Aorta (tissue), 5 donors: ENCODE results near the gene HOXB6. TPM values are rescaled to one million over a fixed set of nuclear protein-coding genes. Genes with fewer than 3 reads are reported as not detected.

Experiments
- ATAC-seq: fragments of 200-7000 bp; cut with Tn5 transposase; one replicate; pipeline ENCODE4 v1.9.1; 2022; ENCODE audit warnings: moderate library complexity; ENCODE audit not compliant: low FRiP score
- DNase-seq, 2 donors: peaks; one replicate each; pipeline ENCODE4 v3.0.0-alpha.2; 2020
- H3K27ac ChIP-seq, 2 donors: one replicate each; pipeline ENCODE4 v1.5.1; 2013; ENCODE audit warnings: low read length in 2 of 2, mild to moderate bottlenecking in 2 of 2, moderate library complexity in 2 of 2, control low read depth in 1 of 2, inconsistent platforms in 1 of 2, low read depth in 1 of 2
- H3K27me3 ChIP-seq, 2 donors: one replicate each; pipeline ENCODE4 v1.6.1; 2013; ENCODE audit warnings: control low read depth in 1 of 2, low read length in 1 of 2, mild to moderate bottlenecking in 1 of 2, moderate library complexity in 1 of 2; ENCODE audit not compliant: insufficient read depth in 2 of 2, control insufficient read depth in 1 of 2
- H3K36me3 ChIP-seq, 2 donors: one replicate each; pipeline ENCODE4 v1.6.1; 2013; ENCODE audit warnings: control low read depth in 1 of 2, low read length in 1 of 2, mild to moderate bottlenecking in 1 of 2; ENCODE audit not compliant: insufficient read depth in 2 of 2, control insufficient read depth in 1 of 2
- H3K4me1 ChIP-seq, 2 donors: one replicate each; pipeline ENCODE4 v1.6.1; 2013; ENCODE audit warnings: low read length in 2 of 2, control low read depth in 1 of 2, mild to moderate bottlenecking in 1 of 2, moderate library complexity in 1 of 2; ENCODE audit not compliant: insufficient read depth in 2 of 2, control insufficient read depth in 1 of 2
- H3K4me3 ChIP-seq, 2 donors: one replicate each; pipeline ENCODE4 v1.5.1; 2013; ENCODE audit warnings: low read length in 2 of 2, control low read depth in 1 of 2, mild to moderate bottlenecking in 1 of 2
- H3K9me3 ChIP-seq: one replicate; pipeline ENCODE4 v1.6.1; 2013; ENCODE audit warnings: mild to moderate bottlenecking, low read length; ENCODE audit not compliant: control insufficient read depth
- WGBS, 2 donors: extraction: QIAGEN DNeasy Blood & Tissue Kit; methylation state at CpG; one replicate each; pipeline ENCODE4 v1.1.7; 2013; 5-methylcytosine and 5-hydroxymethylcytosine counted together
- intact Hi-C, 2 donors: fragments of 100-400 bp; cut with DNase I; formaldehyde crosslinking; loops; one replicate each; pipeline versions ENCODE4 v1.14.2 to v1.15.0; 2022
- polyA plus RNA-seq, 2 donors: library from polyadenylated mRNA; stranded (reverse); fragments of 200-250 nt; gene quantifications; one replicate each; pipeline ENCODE4 v1.2.3, GENCODE V29; 2013
- total RNA-seq, 2 donors: library from RNA; stranded (reverse); fragmentation: NEBNext Ultra II Directional; extraction: Animal tissue kit (Norgen Biotek cat#: 25700); gene quantifications; one replicate each; pipeline ENCODE4 v1.2.1, GENCODE V29; 2021
- donor health status: healthy with polysubstance abuse.
- donor health status: Bipolar disorder and iron deficiency.
- donor health status: DM: no; HTN: no; CAD: no.
- donor health status: DM: no; HTN: no; CAD: no.
- donor health status: DM: yes; HTN: yes; CAD: no.

Gene HOXB6
- total and polyA plus RNA-seq, 4 donors, result 3.9 to 16.8 (median 5.0) TPM

DNA sequence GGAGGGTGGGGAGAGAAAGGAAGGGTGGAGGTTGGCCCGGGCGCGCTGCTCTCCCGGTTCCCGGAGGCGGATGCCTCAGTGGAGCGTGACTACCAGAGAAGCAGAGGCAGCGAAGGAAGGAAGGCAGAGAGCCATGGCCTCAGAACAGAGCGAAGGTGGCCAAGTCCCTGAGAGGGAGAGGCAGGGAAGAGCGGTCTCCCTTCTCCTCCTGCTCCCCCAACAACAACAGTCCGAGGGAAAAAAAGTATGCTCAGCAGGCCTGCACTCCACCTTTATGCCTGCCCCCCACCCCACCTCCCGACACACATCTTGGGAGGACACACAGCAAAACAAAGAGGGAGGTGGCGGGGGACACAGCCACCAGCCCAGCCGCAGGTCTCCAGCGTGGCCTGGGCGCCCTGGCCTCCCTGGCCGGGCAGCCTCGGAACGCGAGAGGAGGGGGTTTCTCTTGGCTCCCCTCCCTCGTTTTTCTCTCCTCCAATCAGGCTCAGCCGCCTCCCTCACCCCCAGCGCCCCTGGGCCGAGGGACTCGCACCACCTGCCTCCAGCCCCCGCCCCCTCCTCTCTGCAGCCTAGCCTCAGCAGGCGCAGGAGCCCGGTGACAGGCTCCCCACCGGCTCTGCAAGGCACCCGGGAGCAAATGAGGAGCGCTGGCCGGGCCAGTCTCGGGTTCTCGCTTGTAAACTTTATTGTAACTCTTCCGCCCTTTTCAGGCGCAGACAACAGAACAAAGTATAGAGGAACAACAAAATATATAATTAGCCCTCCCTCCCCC, 7.1 kb upstream of the HOXB6 start:
- WGBS, 2 donors, result 19 to 26% methylated on average over 36 of the region's 36 CpGs
- DNase-seq (no peak), ATAC-seq (peak; percentile 53)
- H3K36me3 ChIP-seq, result no peaks in the 10 kb centered on the region
- intact Hi-C loops, result no loop called here
- no peak overlapping the region for H3K4me3 ChIP-seq
- no peaks in the 10 kb centered on the region for H3K9me3 ChIP-seq
- H3K4me1 ChIP-seq, result no peaks in the 10 kb centered on the region
- H3K27me3 ChIP-seq, result no peaks in the 10 kb centered on the region
- H3K27ac ChIP-seq, result no peak overlapping the region

DNA sequence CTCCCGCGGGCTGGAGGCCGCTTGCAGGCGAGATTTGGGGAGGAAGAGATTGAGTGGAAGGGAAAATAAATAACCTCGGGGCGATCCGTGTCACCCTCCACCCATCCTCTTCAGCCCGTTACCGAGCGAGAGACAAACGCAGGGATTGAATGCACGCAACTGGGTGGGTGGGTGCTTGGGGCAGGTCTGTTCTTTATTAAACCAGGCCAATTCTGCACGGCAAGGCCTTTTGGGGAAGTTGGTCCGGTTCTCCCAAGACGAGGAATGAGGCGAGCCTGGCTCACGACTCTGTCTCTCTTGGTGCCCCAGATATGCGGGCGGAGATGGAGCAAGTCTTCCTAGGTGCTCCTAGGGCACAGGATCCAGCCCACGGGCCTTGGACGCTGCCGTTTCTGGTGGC, 6.4 kb upstream of the HOXB6 start:
- Histone ChIP-seq H3K27me3 (no peaks in the 10 kb centered on the region), H3K27ac (no peak overlapping the region)
- ATAC-seq, result peak; percentile 23

GRCh38 chr17:48610282-48611211, 5.8 kb upstream of the HOXB6 start, which contains the start of gene HOXB7:
TSS of gene HOXB7 (minus strand) at chr17:48611017. CDS start at chr17:48610918, 99 bp downstream.
- Histone ChIP-seq H3K9me3 (no peaks in the 10 kb centered on the region), H3K4me3 (peak within 1 kb of the TSS; percentile 54 to 70), H3K4me1 (no peaks in the 10 kb centered on the region), H3K36me3 (no peaks in the 10 kb centered on the region), H3K27me3 (no peaks in the 10 kb centered on the region), H3K27ac (peak within 1 kb of the TSS; percentile 11 to 30)
- 0 to 1% methylated on average over 73 to 79 of the region's 79 CpGs for WGBS, 2 donors
- ATAC-seq (peak; percentile 79), DNase-seq (peak; percentile 92 to 94)
- intact Hi-C loops, result no loop called here

More for the DNA sequence above, 6.4 kb upstream of the HOXB6 start:
- H3K4me3 ChIP-seq, result peak overlapping the region; percentile 54 to 70
- no peaks in the 10 kb centered on the region for H3K36me3 ChIP-seq
- 0 to 5% methylated on average over 22 of the region's 22 CpGs for WGBS, 2 donors
- intact Hi-C loops, result no loop called here
- no peaks in the 10 kb centered on the region for H3K4me1 ChIP-seq
- DNase-seq, result peak in 1 of 2 donors; percentile 78
- H3K9me3 ChIP-seq, result no peaks in the 10 kb centered on the region

DNA sequence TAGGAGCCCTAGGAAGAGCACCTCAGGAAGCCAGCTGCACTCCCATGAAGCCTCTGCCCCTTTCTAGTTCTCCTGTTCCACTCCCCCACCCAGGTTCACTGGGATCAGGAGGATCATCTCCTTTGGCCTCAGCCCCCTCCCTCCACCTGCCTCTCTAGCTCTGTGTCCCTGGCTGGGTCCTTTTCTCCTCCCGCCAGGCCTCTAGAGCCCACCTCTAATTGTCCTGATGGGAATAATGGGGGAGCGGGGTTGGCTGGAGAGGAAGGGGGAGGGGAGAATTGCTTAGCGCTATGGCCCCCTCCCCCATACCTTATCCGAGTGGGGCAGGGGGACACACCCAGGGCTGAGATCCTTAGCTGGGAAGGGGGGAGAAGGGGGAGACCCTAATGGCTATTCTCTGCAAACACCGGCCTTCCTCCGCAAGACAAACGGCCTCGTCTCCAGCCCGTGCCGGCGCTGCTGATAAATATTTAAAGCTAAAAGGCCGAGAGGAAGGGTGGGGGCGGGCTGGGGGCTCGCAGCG, 5.0 kb upstream of the HOXB6 start:
- intact Hi-C loops, result no loop called here
- no peaks in the 10 kb centered on the region for H3K9me3 ChIP-seq
- H3K27ac ChIP-seq, result no peak overlapping the region
- DNase-seq, result no peak
- H3K4me1 ChIP-seq, result no peaks in the 10 kb centered on the region
- no peaks in the 10 kb centered on the region for H3K36me3 ChIP-seq
- 9 to 14% methylated on average over 14 to 15 of the region's 15 CpGs for WGBS, 2 donors
- H3K27me3 ChIP-seq, result no peaks in the 10 kb centered on the region
- ATAC-seq, result no peak
- H3K4me3 ChIP-seq, result peak overlapping the region; percentile 54 to 70

DNA sequence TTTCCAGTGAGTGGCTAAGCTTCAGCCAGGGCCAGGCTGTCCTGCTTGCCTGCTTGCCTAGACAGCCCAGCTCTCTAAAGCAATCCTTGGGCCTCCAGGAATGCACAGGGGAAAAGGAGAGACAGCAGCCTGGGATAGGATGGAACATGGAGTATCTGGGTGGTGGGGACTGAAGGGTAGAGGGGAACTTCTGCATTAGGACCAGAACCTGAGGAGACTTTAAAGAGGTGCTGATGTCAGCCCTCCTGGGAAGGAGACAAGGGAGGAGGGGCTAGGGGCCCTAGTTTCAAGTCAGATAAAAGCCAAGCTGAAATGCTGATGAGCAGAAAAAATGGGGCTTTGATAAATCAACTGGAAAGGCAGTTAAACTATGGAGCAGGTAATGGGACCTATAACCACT, 4.2 kb upstream of the HOXB6 start:
- intact Hi-C loops, result no loop called here
- Histone ChIP-seq H3K4me3 (no peak overlapping the region), H3K27me3 (no peaks in the 10 kb centered on the region), H3K27ac (no peak overlapping the region), H3K36me3 (no peaks in the 10 kb centered on the region), H3K4me1 (no peaks in the 10 kb centered on the region), H3K9me3 (no peaks in the 10 kb centered on the region)
- DNase-seq (no peak), ATAC-seq (no peak)

- Histone ChIP-seq H3K9me3 (no peaks in the 10 kb centered on the region), H3K27me3 (no peaks in the 10 kb centered on the region), H3K4me3 (no peak overlapping the region), H3K27ac (no peak overlapping the region), H3K4me1 (no peaks in the 10 kb centered on the region), H3K36me3 (no peaks in the 10 kb centered on the region)
- no peak for DNase-seq
- intact Hi-C loops, result no loop called here
- ATAC-seq, result no peak
- WGBS, 2 donors, result 100% methylated on average over 1 of the region's 1 CpG
These were observed 3.7 kb upstream of the HOXB6 start for GRCh38 chr17:48608494-48608834.

GRCh38 chr17:48606892-48607614, 2.3 kb upstream of the HOXB6 start:
- Histone ChIP-seq H3K27me3 (no peaks in the 10 kb centered on the region), H3K27ac (no peak overlapping the region), H3K4me1 (no peaks in the 10 kb centered on the region), H3K4me3 (no peak overlapping the region), H3K9me3 (no peaks in the 10 kb centered on the region), H3K36me3 (no peaks in the 10 kb centered on the region)
- ATAC-seq (no peak), DNase-seq (no peak)
- 77 to 92% methylated on average over 9 of the region's 9 CpGs for WGBS, 2 donors
- intact Hi-C loops, result no loop called here
